OCI-LY3 (cell line): ENCODE data around the gene SND1.

ENCODE experiments used
- CTCF ChIP-seq: fragments of 200-600, 300-600 bp; sonication (generic); IDR thresholded peaks from 2 replicates; pipeline ENCODE4 v1.5.1; 2014; ENCODE audit warnings: antibody characterized with exemption, low read length, low read depth
- EZH2phosphoT487 ChIP-seq: fragments of 200-600 bp; shearing (Covaris generic); IDR thresholded peaks from 2 replicates; pipeline ENCODE4 v1.6.1; 2018; ENCODE audit warnings: antibody characterized with exemption, mixed run types, low read depth

GRCh38 chr7:128014811-128015210 lies 362.8 kb downstream of the SND1 start:
- no peak for TF ChIP-seq CTCF
- TF ChIP-seq EZH2phosphoT487 = no peak
